ENCODE data around the gene CPA5.
"Not testable (repeated sequence)": the region's sequence is repeated elsewhere in the genome, so short reads cannot be mapped to it uniquely, and the experiment has no call there.

Gene CPA5

GRCh38 chr7:130344271-130344866, at the start of gene CPA5:
TSS of gene CPA5 (plus strand) at chr7:130344816. CDS start at chr7:130346486, 1,670 bp downstream.
- DNase-seq (ENCODE audit: extremely low read depth in 1 of 2, low read depth in 1 of 2), result no peak

GRCh38 chr7:130296221-130296951, 48.2 kb upstream of the CPA5 start:
- no peak for DNase-seq (ENCODE audit: extremely low read depth in 1 of 2, low read depth in 1 of 2)

GRCh38 chr7:130297628-130298543, 46.7 kb upstream of the CPA5 start:
- DNase-seq (ENCODE audit: extremely low read depth in 1 of 2, low read depth in 1 of 2), result no peak

DNA sequence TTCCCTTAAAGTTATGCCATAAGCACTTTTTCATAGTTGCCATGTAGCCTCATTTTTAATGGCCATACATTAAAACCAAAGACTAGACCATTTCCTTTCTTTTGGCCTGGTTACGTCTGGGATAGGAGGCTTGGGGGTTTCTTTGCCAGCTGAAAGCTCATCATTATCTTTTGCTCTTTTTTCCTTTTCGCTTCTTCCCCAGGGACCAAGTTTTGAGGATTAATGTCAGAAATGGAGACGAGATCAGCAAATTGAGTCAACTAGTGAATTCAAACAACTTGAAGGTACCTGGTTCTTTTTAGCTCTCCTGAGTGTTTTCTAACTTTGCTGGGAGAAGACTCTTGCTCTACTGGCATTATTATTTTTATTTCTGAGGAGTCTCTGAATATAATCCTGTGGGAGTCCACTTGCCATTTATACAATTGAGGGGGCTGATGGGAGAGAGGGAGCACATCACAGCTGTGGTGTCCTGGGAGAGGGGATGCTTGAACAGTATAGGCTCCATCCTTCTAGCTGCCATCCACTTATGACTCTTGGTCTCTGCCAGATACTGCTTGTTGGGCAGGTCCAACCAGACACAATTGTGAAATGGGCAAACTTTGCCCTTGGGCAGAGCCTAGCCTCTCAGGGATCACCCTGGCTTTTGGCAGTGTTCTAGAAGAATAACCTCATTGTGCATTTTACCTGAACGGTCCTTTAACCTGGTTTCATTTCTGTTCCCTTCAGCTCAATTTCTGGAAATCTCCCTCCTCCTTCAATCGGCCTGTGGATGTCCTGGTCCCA, 45.9 kb upstream of the CPA5 start:
- DNase-seq (ENCODE audit: extremely low read depth in 1 of 2, low read depth in 1 of 2), result no peak

DNA sequence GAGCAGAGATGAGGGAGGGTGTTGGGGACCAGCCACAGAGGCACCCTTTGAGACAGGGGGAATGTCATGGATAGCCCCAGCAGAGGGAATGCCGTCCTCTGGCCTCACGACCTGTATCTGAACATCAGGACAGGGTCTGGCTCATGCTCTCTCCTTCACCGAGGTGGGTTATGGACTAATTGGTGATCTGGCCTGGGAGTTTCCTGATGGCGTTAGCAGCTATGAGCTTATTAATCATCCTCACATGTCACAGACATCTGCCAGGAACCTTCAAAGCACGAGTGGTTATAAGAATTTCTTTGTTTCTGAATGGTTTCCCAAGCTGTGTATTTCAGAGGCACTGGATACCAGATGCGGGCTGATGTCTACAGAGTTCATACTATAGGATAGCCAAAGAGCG, 44.8 kb upstream of the CPA5 start:
- no peak for DNase-seq (ENCODE audit: extremely low read depth in 1 of 2, low read depth in 1 of 2)

- no peak for DNase-seq (ENCODE audit: extremely low read depth in 1 of 2, low read depth in 1 of 2)
Observed at GRCh38 chr7:130301501-130302020, 43.1 kb upstream of the CPA5 start.

DNA sequence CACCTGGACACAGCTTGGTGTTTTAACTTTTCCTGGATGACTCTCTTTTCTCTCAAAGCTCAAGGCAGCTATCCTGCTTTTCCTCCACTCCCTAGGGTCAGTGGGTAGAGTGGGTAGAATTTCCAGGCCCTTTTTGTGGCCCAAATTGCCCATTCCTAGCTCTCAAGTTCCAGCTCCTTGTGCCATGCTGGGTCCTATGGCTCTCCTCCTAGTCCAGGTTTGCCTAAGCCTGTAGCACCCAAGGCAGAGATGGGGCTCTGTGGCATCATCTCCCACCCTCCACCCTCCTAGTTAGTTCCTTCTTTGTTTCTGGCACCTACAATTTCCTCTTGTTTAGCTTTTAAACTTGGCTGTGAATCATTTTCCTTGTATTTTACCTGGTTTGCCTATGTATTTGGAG, 42.0 kb upstream of the CPA5 start:
- DNase-seq (ENCODE audit: extremely low read depth in 1 of 2, low read depth in 1 of 2), result no peak

DNA sequence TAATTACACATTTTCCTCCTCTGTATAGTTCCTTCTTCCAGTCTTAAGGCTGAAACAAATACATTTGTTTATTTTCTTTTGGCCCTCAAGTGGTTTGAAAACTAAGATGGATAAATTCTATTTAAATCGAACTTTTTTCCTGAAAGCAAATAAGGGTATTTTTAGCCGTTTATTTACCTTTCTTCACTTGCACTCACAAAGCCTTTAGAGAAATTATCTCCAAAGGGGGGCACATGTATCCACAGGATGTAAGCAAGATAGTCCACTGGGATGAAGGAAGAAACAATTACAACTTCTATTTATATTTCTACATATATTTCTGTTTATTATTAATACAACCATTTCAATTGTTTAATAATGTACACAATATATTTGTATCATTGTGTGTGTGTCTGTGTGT, 41.5 kb upstream of the CPA5 start:
- DNase-seq (ENCODE audit: extremely low read depth in 1 of 2, low read depth in 1 of 2), result no peak

- no peak for DNase-seq (ENCODE audit: extremely low read depth in 1 of 2, low read depth in 1 of 2)
Observed at GRCh38 chr7:130303551-130303950, 41.1 kb upstream of the CPA5 start.

DNA sequence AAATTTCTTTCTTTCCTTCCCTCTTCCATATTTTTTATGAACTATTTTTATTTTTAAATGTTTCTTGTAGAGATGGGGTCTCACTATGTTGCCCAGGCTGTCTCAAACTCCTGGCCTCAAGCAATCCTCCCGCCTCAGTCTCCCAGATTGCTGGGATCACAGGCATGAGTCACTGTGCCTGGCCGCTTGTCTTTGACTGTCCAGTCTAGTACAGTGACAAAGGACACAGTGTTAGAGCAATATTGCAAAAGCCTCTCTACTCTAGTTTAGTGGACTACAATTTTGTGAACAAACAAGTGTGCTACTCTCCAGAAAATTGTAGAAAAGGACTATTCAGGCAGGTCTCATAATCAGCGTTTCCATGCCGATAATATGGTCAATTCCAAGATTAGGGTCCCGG, 40.6 kb upstream of the CPA5 start:
- DNase-seq (ENCODE audit: extremely low read depth in 1 of 2, low read depth in 1 of 2), result no peak

DNA sequence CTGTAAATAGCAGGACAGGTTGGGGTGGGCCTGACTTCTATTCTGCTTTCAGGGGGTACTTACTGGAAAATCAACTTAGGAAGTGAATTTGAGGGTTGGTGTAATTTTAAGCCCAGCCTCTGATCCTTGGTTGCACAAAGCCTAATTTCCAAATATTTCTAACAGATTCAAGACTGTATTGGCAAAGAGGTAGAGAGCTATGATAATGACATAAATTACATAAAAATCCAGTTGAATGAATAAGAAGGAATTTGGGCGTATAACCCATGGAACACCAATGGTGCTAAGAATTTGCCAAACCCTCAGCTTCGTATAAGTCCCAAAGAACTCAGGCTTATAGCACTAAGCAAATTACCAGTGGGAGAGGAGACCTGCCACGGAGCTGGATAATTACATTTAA, 39.7 kb upstream of the CPA5 start:
- no peak for DNase-seq (ENCODE audit: extremely low read depth in 1 of 2, low read depth in 1 of 2)

- no peak for DNase-seq (ENCODE audit: extremely low read depth in 1 of 2, low read depth in 1 of 2)
Observed at GRCh38 chr7:130305433-130306042, 39.1 kb upstream of the CPA5 start.

DNA sequence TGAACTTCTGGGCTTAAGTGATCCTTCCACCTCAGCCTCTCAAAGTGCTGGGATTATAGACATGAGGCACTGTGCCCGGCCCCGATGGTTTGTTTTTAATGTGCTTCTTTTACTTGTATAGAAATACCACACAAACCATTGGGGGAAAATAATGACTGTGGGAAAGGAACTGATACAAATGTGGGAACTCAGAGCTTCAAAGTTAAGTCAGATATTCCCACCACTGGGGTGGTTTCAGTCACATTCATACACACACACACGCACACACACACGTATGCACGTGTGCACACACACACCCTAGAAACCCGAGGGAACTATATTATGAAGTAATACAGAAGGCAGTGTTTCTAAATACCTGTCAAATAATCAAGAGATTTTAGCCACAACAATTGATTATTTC, 34.6 kb upstream of the CPA5 start:
- DNase-seq (ENCODE audit: extremely low read depth in 1 of 2, low read depth in 1 of 2), result no peak

GRCh38 chr7:130314305-130314704, 30.3 kb upstream of the CPA5 start:
- no peak for DNase-seq (ENCODE audit: extremely low read depth in 1 of 2, low read depth in 1 of 2)

GRCh38 chr7:130319541-130319940, 25.1 kb upstream of the CPA5 start:
- DNase-seq (ENCODE audit: extremely low read depth in 1 of 2, low read depth in 1 of 2), result no peak

GRCh38 chr7:130321542-130322229, 22.9 kb upstream of the CPA5 start:
- DNase-seq (ENCODE audit: extremely low read depth in 1 of 2, low read depth in 1 of 2), result not testable (repeated sequence)

DNA sequence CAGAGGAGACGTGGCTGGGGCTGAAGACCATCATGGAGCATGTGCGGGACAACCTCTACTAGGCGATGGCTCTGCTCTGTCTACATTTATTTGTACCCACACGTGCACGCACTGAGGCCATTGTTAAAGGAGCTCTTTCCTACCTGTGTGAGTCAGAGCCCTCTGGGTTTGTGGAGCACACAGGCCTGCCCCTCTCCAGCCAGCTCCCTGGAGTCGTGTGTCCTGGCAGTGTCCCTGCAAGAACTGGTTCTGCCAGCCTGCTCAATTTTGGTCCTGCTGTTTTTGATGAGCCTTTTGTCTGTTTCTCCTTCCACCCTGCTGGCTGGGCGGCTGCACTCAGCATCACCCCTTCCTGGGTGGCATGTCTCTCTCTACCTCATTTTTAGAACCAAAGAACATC, 22.0 kb upstream of the CPA5 start:
- DNase-seq (ENCODE audit: extremely low read depth in 1 of 2, low read depth in 1 of 2), result no peak

- no peak for DNase-seq (ENCODE audit: extremely low read depth in 1 of 2, low read depth in 1 of 2)
Observed at GRCh38 chr7:130324306-130324943, 20.2 kb upstream of the CPA5 start.

GRCh38 chr7:130329681-130330080, 14.9 kb upstream of the CPA5 start:
- no peak for DNase-seq (ENCODE audit: extremely low read depth in 1 of 2, low read depth in 1 of 2)
